Neural cell (in vitro differentiated cells): ENCODE data around the gene CEP192.

Source experiments
- CTCF ChIP-seq: fragments of 450-650 bp; IDR thresholded peaks from 2 replicates; pipeline ENCODE4 v1.5.1; 2014; ENCODE audit warnings: antibody characterized with exemption, mild to moderate bottlenecking, moderate library complexity; ENCODE audit not compliant: poor library complexity, severe bottlenecking
- EZH2 ChIP-seq: fragments of 200-600, 300-800 bp; shearing (Covaris generic), sonication (generic); IDR thresholded peaks from 2 replicates; pipeline ENCODE4 v1.6.1; 2014; ENCODE audit warnings: antibody characterized with exemption, low read length, borderline replicate concordance, mild to moderate bottlenecking; ENCODE audit not compliant: insufficient read depth, poor library complexity, severe bottlenecking
- MXI1 ChIP-seq: fragments of 450-650 bp; conservative IDR thresholded peaks from 2 replicates; pipeline ENCODE4 v1.6.1; 2014; ENCODE audit warnings: antibody characterized with exemption, mild to moderate bottlenecking; ENCODE audit not compliant: poor library complexity, severe bottlenecking
- POLR2AphosphoS5 ChIP-seq: IDR thresholded peaks from 2 replicates; pipeline ENCODE4 v1.6.1; 2012
- RAD21 ChIP-seq: fragments of 450-650 bp; conservative IDR thresholded peaks from 2 replicates; pipeline ENCODE4 v1.6.1; 2014; ENCODE audit warnings: antibody characterized with exemption, mild to moderate bottlenecking, moderate library complexity
- REST ChIP-seq: IDR thresholded peaks from 2 replicates; pipeline ENCODE4 v1.6.1; 2012; ENCODE audit warnings: borderline replicate concordance
- SMC3 ChIP-seq: fragments of 450-650 bp; conservative IDR thresholded peaks from 2 replicates; pipeline ENCODE4 v1.6.1; 2014; ENCODE audit warnings: antibody characterized with exemption, mild to moderate bottlenecking, moderate library complexity; ENCODE audit not compliant: poor library complexity

- no peak for TF ChIP-seq MXI1
- no peak for TF ChIP-seq CTCF
- no peak for TF ChIP-seq EZH2
- TF ChIP-seq POLR2AphosphoS5 = no peak
- no peak for TF ChIP-seq RAD21
- no peak for TF ChIP-seq REST
- no peak for TF ChIP-seq SMC3
These were observed 41.0 kb downstream of the CEP192 start for GRCh38 chr18:13032173-13032572.
